ENCODE data around the gene RHOD.

GRCh38 chr11:67022341-67022933, 34.2 kb upstream of the RHOD start:
- TF ChIP-seq CTCF (IDR thresholded peaks at IDR 0.05; ENCODE audit: insufficient read depth, low read length, poor library complexity, severe bottlenecking) (no peak), EZH2phosphoT487 (conservative IDR thresholded peaks at IDR 0.05; ENCODE audit: low read length) (no peak)

All from SU-DHL-6 (cell line).